Upper lobe of right lung (tissue), 1 donor: ENCODE measurements around the gene PTPRT. TPM values are rescaled to one million over a fixed set of nuclear protein-coding genes. Genes with fewer than 3 reads are reported as not detected.

Experiments
- ATAC-seq: fragments of 200-7000 bp; cut with Tn5 transposase; one replicate; pipeline ENCODE4 v1.9.1; 2020; ENCODE audit warnings: mild to moderate bottlenecking, moderate library complexity
- DNase-seq: peaks from one replicate; pipeline ENCODE4 v3.0.0-alpha.2; 2020
- H3K27ac ChIP-seq: fragments of 200-600 bp; one replicate; pipeline ENCODE4 v1.8.0; 2022
- H3K27me3 ChIP-seq: fragments of 200-600 bp; one replicate; pipeline ENCODE4 v1.8.0; 2022; ENCODE audit warnings: mild to moderate bottlenecking
- H3K36me3 ChIP-seq: fragments of 200-600 bp; one replicate; pipeline ENCODE4 v1.8.0; 2022
- H3K4me1 ChIP-seq: fragments of 200-600 bp; one replicate; pipeline ENCODE4 v1.8.0; 2022
- H3K4me3 ChIP-seq: fragments of 200-600 bp; one replicate; pipeline ENCODE4 v1.8.0; 2022; ENCODE audit warnings: mild to moderate bottlenecking
- H3K9me3 ChIP-seq: fragments of 200-600 bp; one replicate; pipeline ENCODE4 v1.8.0; 2022
- intact Hi-C: fragments of 100-400 bp; cut with DNase I; formaldehyde crosslinking; loops from one replicate; pipeline ENCODE4 v1.11.0; 2022
- total RNA-seq: library from RNA; stranded (reverse); fragmentation: NEBNext Ultra II Directional; extraction: Animal tissue kit (Norgen Biotek cat#: 25700); gene quantifications from one replicate; pipeline ENCODE4 v1.2.1, GENCODE V29; 2021
- TF ChIP-seq, protein P1 (sequence below): fragments of 200-600 bp; IDR thresholded peaks from one replicate; pipeline ENCODE4 v1.8.0; 2022; ENCODE audit warnings: antibody characterized with exemption
- donor health status: DM: no; HTN: yes; CAD: no; lungs with severe emphysema.

PTPRT gene
- total RNA-seq, 1 donor from 2014 or later, result 0.46 TPM

DNA sequence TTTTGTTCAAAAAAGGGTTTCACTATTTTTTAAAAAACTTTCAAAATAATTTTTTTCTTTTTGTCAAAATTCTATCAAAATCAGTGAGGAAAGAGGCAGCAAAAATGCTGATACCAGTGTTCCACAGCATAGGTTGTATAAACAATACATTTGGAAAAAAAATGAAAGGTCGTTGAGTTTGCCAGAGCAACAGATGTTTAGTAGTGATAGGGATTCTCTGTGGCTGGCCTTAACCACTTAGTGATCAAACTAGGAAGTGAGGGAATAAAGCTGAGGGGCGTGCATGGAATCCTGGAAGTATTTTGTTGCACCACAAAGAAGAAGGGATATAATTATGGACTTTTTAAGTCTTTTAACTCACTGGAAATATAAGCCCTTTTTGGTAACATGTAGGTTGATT, 1016.3 kb downstream of the PTPRT start:
- Histone ChIP-seq H3K9me3 (no peaks in the 10 kb centered on the region), H3K4me1 (no peaks in the 10 kb centered on the region), H3K27ac (no peak overlapping the region), H3K4me3 (no peak overlapping the region), H3K27me3 (no peaks in the 10 kb centered on the region), H3K36me3 (no peaks in the 10 kb centered on the region)
- TF ChIP-seq, protein P1, sequence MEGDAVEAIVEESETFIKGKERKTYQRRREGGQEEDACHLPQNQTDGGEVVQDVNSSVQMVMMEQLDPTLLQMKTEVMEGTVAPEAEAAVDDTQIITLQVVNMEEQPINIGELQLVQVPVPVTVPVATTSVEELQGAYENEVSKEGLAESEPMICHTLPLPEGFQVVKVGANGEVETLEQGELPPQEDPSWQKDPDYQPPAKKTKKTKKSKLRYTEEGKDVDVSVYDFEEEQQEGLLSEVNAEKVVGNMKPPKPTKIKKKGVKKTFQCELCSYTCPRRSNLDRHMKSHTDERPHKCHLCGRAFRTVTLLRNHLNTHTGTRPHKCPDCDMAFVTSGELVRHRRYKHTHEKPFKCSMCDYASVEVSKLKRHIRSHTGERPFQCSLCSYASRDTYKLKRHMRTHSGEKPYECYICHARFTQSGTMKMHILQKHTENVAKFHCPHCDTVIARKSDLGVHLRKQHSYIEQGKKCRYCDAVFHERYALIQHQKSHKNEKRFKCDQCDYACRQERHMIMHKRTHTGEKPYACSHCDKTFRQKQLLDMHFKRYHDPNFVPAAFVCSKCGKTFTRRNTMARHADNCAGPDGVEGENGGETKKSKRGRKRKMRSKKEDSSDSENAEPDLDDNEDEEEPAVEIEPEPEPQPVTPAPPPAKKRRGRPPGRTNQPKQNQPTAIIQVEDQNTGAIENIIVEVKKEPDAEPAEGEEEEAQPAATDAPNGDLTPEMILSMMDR, result no peak
- intact Hi-C loops, result no loop called here
- DNase-seq (no peak), ATAC-seq (no peak)

- no peak overlapping the region for H3K27ac ChIP-seq
- H3K9me3 ChIP-seq, result no peaks in the 10 kb centered on the region
- H3K27me3 ChIP-seq, result no peaks in the 10 kb centered on the region
- no peak for ATAC-seq
- no peak for DNase-seq
- H3K4me3 ChIP-seq, result no peak overlapping the region
- TF ChIP-seq, protein P1, result no peak
- no peaks in the 10 kb centered on the region for H3K4me1 ChIP-seq
- no peaks in the 10 kb centered on the region for H3K36me3 ChIP-seq
- intact Hi-C loops, result no loop called here
Measured at GRCh38 chr20:42164121-42164890, 1025.4 kb downstream of the PTPRT start.

DNA sequence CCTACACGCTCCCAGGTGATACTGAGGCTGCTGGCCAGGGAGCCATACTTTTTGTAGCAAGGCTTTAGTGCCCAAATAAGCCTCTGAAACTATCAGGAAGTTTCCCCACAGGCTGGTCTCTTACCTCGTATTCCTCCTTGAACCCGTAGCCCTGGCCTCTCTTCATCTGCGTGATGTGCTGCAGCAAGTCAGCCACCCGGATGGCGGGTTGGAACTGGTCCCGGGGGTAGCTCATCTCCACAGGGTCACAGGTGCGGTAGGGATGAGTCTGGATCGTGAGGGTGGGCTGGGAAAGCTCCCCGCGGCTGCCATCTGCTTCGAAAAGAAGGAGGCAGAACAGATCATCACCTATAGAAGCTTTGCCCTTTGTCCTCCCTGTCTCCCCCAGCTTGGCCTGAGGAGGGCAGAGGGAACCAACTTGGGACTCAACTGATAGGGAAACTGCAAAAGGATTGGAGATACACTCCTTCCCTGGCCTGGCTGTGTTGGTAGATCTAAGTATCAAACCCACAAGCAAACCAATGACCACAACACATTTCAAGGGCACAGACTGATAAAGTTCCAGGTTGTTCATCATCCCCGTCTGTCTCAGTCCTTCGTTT, 1028.4 kb downstream of the PTPRT start:
- H3K27ac ChIP-seq, result no peak overlapping the region
- no peaks in the 10 kb centered on the region for H3K4me1 ChIP-seq
- no peak overlapping the region for H3K4me3 ChIP-seq
- DNase-seq (no peak), ATAC-seq (no peak)
- intact Hi-C loops, result no loop called here
- H3K9me3 ChIP-seq, result no peaks in the 10 kb centered on the region
- H3K36me3 ChIP-seq, result no peaks in the 10 kb centered on the region
- TF ChIP-seq, protein P1, result no peak
- H3K27me3 ChIP-seq, result peaks cover 5% of the 10 kb centered on the region

- H3K9me3 ChIP-seq, result no peaks in the 10 kb centered on the region
- H3K27me3 ChIP-seq, result peaks cover 5% of the 10 kb centered on the region
- no peak overlapping the region for H3K27ac ChIP-seq
- H3K4me3 ChIP-seq, result no peak overlapping the region
- ATAC-seq, result no peak
- no peak for DNase-seq
- no peaks in the 10 kb centered on the region for H3K36me3 ChIP-seq
- H3K4me1 ChIP-seq, result no peaks in the 10 kb centered on the region
- intact Hi-C loops, result no loop called here
- TF ChIP-seq, protein P1, result no peak
Measured at GRCh38 chr20:42159808-42160207, 1029.9 kb downstream of the PTPRT start.

DNA sequence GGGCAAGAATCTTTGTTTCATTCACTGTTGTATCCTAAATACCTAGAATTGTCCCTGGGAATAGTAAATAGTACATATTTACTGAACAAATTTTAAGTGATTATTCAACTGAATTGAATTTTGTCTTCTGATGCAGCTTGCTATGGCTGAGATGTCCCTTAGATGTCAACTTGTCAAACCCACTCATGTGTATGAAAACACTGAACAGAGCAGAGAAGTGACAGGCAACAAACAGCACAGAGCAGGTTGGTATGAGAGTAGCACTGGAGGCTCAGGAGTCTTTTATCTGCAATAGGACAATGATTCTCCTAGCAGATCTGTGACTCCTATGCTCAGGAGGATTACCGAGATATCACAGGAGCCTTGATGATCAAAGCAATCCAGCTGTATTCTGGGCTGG, 1031.4 kb downstream of the PTPRT start:
- Histone ChIP-seq H3K27me3 (peaks cover 5% of the 10 kb centered on the region), H3K36me3 (no peaks in the 10 kb centered on the region), H3K27ac (no peak overlapping the region), H3K9me3 (no peaks in the 10 kb centered on the region), H3K4me3 (no peak overlapping the region), H3K4me1 (no peaks in the 10 kb centered on the region)
- TF ChIP-seq, protein P1, result no peak
- ATAC-seq, result no peak
- no peak for DNase-seq
- intact Hi-C loops, result no loop called here
